ENCODE data around the gene GREM1. TPM values are rescaled to one million over a fixed set of nuclear protein-coding genes. Genes with fewer than 3 reads are reported as not detected.

Gene GREM1
- total RNA-seq, 1 experiment from 2014 or later: 1.1 TPM

DNA sequence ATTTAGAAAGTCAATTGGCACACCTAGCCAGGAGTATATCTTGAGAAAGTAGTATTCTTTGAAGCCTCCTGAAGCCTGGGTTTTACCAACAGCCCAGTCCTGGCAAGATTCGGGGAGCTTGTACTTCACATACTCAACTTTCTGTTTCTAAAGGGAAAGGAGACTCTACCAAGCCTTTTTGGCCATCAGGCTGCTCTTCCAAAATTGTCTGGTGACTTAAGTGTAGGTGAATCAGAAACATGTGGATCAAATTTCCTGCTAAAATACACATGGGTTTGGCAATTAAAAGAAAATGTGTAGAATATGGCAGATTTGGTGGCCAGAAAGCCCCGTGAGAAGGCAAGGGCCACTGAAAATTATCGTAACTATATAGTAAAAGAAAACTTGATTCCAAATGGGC, 15.9 kb upstream of the GREM1 start:
- H2BK5ac ChIP-seq (ENCODE audit: insufficient read length, low read length): no peak overlapping the region
- H2BK15ac ChIP-seq (ENCODE audit: low read depth, low read length): no peak overlapping the region
- H3K18ac ChIP-seq (ENCODE audit: insufficient read length, low read depth, low read length): no peak overlapping the region
- H3K9me3 ChIP-seq (ENCODE audit: control insufficient read depth, low read depth, low read length): no peaks in the 10 kb centered on the region
- no peak overlapping the region for H2AFZ ChIP-seq (ENCODE audit: low read length)
- H3K27ac ChIP-seq (ENCODE audit: insufficient read length, low read depth, low read length): no peak overlapping the region
- no peak overlapping the region for H3K14ac ChIP-seq (ENCODE audit: insufficient read depth, low read length)
- no peak overlapping the region for H3T11ph ChIP-seq (ENCODE audit: low read length)
- TF ChIP-seq, protein P1, sequence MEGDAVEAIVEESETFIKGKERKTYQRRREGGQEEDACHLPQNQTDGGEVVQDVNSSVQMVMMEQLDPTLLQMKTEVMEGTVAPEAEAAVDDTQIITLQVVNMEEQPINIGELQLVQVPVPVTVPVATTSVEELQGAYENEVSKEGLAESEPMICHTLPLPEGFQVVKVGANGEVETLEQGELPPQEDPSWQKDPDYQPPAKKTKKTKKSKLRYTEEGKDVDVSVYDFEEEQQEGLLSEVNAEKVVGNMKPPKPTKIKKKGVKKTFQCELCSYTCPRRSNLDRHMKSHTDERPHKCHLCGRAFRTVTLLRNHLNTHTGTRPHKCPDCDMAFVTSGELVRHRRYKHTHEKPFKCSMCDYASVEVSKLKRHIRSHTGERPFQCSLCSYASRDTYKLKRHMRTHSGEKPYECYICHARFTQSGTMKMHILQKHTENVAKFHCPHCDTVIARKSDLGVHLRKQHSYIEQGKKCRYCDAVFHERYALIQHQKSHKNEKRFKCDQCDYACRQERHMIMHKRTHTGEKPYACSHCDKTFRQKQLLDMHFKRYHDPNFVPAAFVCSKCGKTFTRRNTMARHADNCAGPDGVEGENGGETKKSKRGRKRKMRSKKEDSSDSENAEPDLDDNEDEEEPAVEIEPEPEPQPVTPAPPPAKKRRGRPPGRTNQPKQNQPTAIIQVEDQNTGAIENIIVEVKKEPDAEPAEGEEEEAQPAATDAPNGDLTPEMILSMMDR (conservative IDR thresholded peaks at IDR 0.05): no peak
- Mint-ChIP-seq H3K27me3 (ENCODE audit: low read depth) (no peaks in the 10 kb centered on the region; the same call in 1 of the 2 replicates), H3K36me3 (ENCODE audit: insufficient read depth in 1 of 3, low read depth in 3 of 3) (peaks cover 0 to 6% (median 0%) of the 10 kb centered on the region in 3 experiments; a peak in 1 of 7 replicates), H3K27ac (no peak overlapping the region), H3K4me1 (peaks cover 12 to 14% of the 10 kb centered on the region in 2 experiments), H3K9me3 (no peaks in the 10 kb centered on the region; a peak in 1 of 5 replicates), H3K4me3 (no peak overlapping the region)
- no peaks in the 10 kb centered on the region for H3K27me3 ChIP-seq (ENCODE audit: insufficient read depth, low read length)
- H3K79me1 ChIP-seq (ENCODE audit: insufficient read depth, low read depth, low read length, poor library complexity, severe bottlenecking): no peaks in the 10 kb centered on the region
- no peak overlapping the region for H2BK20ac ChIP-seq (ENCODE audit: low read depth, low read length, poor library complexity, severe bottlenecking)
- no peaks in the 10 kb centered on the region for H4K20me1 ChIP-seq (ENCODE audit: control insufficient read depth, insufficient read depth, insufficient read length)
- H4K5ac ChIP-seq (ENCODE audit: insufficient read length, low read depth, low read length): no peak overlapping the region
- H3K4me2 ChIP-seq (ENCODE audit: insufficient read depth, insufficient read length, low read length): no peak overlapping the region
- H3K9ac ChIP-seq (ENCODE audit: extremely low read depth, insufficient read length, low read length): no peak overlapping the region
- no peaks in the 10 kb centered on the region for H3K23me2 ChIP-seq (ENCODE audit: insufficient read length, low read depth, low read length, poor library complexity, severe bottlenecking)
- no CpG with 5 or more reads among the region's 3 CpGs for WGBS (ENCODE audit: extremely low coverage, insufficient read length, low lambda C conversion rate)
- H2AK5ac ChIP-seq (ENCODE audit: insufficient read length, low read length): no peak overlapping the region
- H4K91ac ChIP-seq (ENCODE audit: insufficient read length, low read depth, low read length): no peak overlapping the region
- H3K4ac ChIP-seq (ENCODE audit: low read depth, low read length): no peak overlapping the region
- no peak overlapping the region for H3K56ac ChIP-seq (ENCODE audit: insufficient read length, low read depth, low read length)
- no peak overlapping the region for H2BK12ac ChIP-seq (ENCODE audit: insufficient read length, low read depth, low read length)
- no peak for DNase-seq
- no peaks in the 10 kb centered on the region for H3K79me2 ChIP-seq (ENCODE audit: insufficient read depth, low read length)
- H2BK120ac ChIP-seq (ENCODE audit: low read depth, low read length, poor library complexity, severe bottlenecking): no peak overlapping the region
- no peak overlapping the region for H4K8ac ChIP-seq (replicated peaks; ENCODE audit: insufficient read length, low read depth, low read length)
- no peak overlapping the region for H3K23ac ChIP-seq (ENCODE audit: insufficient read length, low read depth, low read length)
- no peaks in the 10 kb centered on the region; the same call in 1 of the 2 replicates for H3K4me1 ChIP-seq (ENCODE audit: insufficient read depth, low read length)

All from H9 (cell line).